H1 (cell line): ENCODE measurements around the gene PORCN. TPM values are rescaled to one million over a fixed set of nuclear protein-coding genes. Genes with fewer than 3 reads are reported as not detected.

ENCODE experiments used
- CTCF ChIA-PET: fragments of 300-600 bp; sonication (Branson Sonifier 250); formaldehyde crosslinking; loops from one replicate; lab custom pipeline; 2021; ENCODE audit not compliant: partially characterized antibody; lab: Charles Lee
- POLR2A ChIA-PET: fragments of 300-600 bp; sonication (Branson Sonifier 250); formaldehyde crosslinking; loops from one replicate; lab custom pipeline; 2021; ENCODE audit warnings: inconsistent platforms; ENCODE audit not compliant: partially characterized antibody; lab: Charles Lee
- DNase-seq, 2 experiments: peaks; one replicate each; pipeline versions ENCODE4 v3.0.0 to v3.0.0-alpha.2; 2010 to 2022; ENCODE audit warnings: low spot score in 2 of 2, low read depth in 1 of 2, mixed read lengths in 1 of 2
- FAIRE-seq: peaks from 2 replicates; lab custom pipeline; 2011; peaks lifted over from hg19 to GRCh38; lab: Jason Lieb, UNC
- H2AFZ ChIP-seq: 2 replicates; pipeline ENCODE4 v1.8.1; 2012; ENCODE audit warnings: low read length, inconsistent platforms
- H2AK5ac ChIP-seq: 2 replicates; pipeline ENCODE4 v1.6.1; 2013; ENCODE audit warnings: low read depth, low read length
- H2BK120ac ChIP-seq: replicated peaks from 2 replicates; pipeline ENCODE3; 2013; ENCODE audit warnings: low read depth, low read length, inconsistent platforms
- H2BK12ac ChIP-seq: 2 replicates; pipeline ENCODE4 v1.6.1; 2013; ENCODE audit warnings: low read depth, low read length
- H2BK15ac ChIP-seq: 2 replicates; pipeline ENCODE4 v1.6.1; 2013; ENCODE audit warnings: low read length
- H2BK20ac ChIP-seq: 2 replicates; pipeline ENCODE4 v1.6.1; 2013; ENCODE audit warnings: low read length
- H2BK5ac ChIP-seq: 2 replicates; pipeline ENCODE4 v1.6.1; 2013; ENCODE audit warnings: low read depth, low read length
- H3K14ac ChIP-seq: 2 replicates; pipeline ENCODE4 v1.6.1; 2013; ENCODE audit warnings: inconsistent platforms; ENCODE audit not compliant: insufficient read length
- H3K18ac ChIP-seq: 2 replicates; pipeline ENCODE4 v1.6.1; 2013; ENCODE audit warnings: low read length; ENCODE audit errors: extremely low read depth
- H3K23ac ChIP-seq: 2 replicates; pipeline ENCODE4 v1.6.1; 2013; ENCODE audit warnings: inconsistent platforms; ENCODE audit not compliant: insufficient read length
- H3K23me2 ChIP-seq: 2 replicates; pipeline ENCODE4 v1.6.1; 2013; ENCODE audit warnings: low read depth, low read length
- H3K27ac ChIP-seq: 2 replicates; pipeline ENCODE4 v1.6.1; 2011; ENCODE audit warnings: low read depth, low read length, inconsistent platforms
- H3K27me3 ChIP-seq, 4 experiments: replicated peaks in 1 of 4; 1 replicate in 1 of 4; 2 replicates in 3 of 4; pipeline versions ENCODE4 v1.6.1 to v1.8.1; 2011 to 2013; ENCODE audit warnings: low read length in 3 of 4, mild to moderate bottlenecking in 3 of 4, inconsistent platforms in 2 of 4, mixed read lengths in 2 of 4, moderate library complexity in 1 of 4; ENCODE audit not compliant: control insufficient read depth in 3 of 4, insufficient read depth in 3 of 4; ENCODE audit errors: extremely low read depth in 1 of 4
- H3K36me3 ChIP-seq, 4 experiments: 2 replicates each; pipeline versions ENCODE4 v1.6.1 to v1.8.1; 2011 to 2013; ENCODE audit warnings: mild to moderate bottlenecking in 4 of 4, low read length in 3 of 4, moderate library complexity in 2 of 4, control low read depth in 1 of 4, inconsistent platforms in 1 of 4; ENCODE audit not compliant: insufficient read depth in 4 of 4, control insufficient read depth in 2 of 4
- H3K4ac ChIP-seq: replicated peaks from 2 replicates; pipeline ENCODE3; 2013; ENCODE audit warnings: low read length, low read depth, mixed read lengths, inconsistent platforms; ENCODE audit not compliant: insufficient read length
- H3K4me1 ChIP-seq, 4 experiments: replicated peaks in 1 of 4; 1 replicate in 1 of 4; 2 replicates in 3 of 4; pipeline versions ENCODE4 v1.6.1 to v1.8.1; 2011 to 2013; ENCODE audit warnings: low read length in 3 of 4, inconsistent platforms in 2 of 4, mixed read lengths in 1 of 4; ENCODE audit not compliant: insufficient read depth in 4 of 4, control insufficient read depth in 3 of 4
- H3K4me2 ChIP-seq, 2 experiments: 2 replicates each; pipeline versions ENCODE4 v1.6.1 to v1.8.1; 2011 to 2013; ENCODE audit warnings: low read depth in 2 of 2, low read length in 2 of 2, control low read depth in 1 of 2, inconsistent platforms in 1 of 2, mild to moderate bottlenecking in 1 of 2; ENCODE audit not compliant: insufficient read depth in 1 of 2
- H3K4me3 ChIP-seq, 4 experiments: fragments of 200-600, 300-600 bp in 1 of 4; sonication (generic), shearing (Covaris generic), sonication (Bioruptor Twin) in 1 of 4; 2 replicates each; pipeline versions ENCODE4 v1.5.1 to v1.8.1; 2011 to 2016; ENCODE audit warnings: low read length in 4 of 4, low read depth in 3 of 4, control low read depth in 2 of 4, inconsistent platforms in 2 of 4, mild to moderate bottlenecking in 2 of 4, mixed read lengths in 1 of 4, moderate library complexity in 1 of 4; ENCODE audit not compliant: insufficient read depth in 2 of 4; ENCODE audit errors: extremely low read depth in 1 of 4
- H3K56ac ChIP-seq: replicated peaks from 2 replicates; pipeline ENCODE3; 2013; ENCODE audit warnings: low read depth, mild to moderate bottlenecking, mixed read lengths, low read length, inconsistent platforms; ENCODE audit not compliant: insufficient read length
- H3K79me1 ChIP-seq: 2 replicates; pipeline ENCODE4 v1.6.1; 2013; ENCODE audit warnings: low read depth, low read length, control low read depth
- H3K79me2 ChIP-seq, 2 experiments: 2 replicates each; pipeline versions ENCODE4 v1.6.1 to v1.8.1; 2012 to 2013; ENCODE audit warnings: low read length in 2 of 2, mild to moderate bottlenecking in 2 of 2, inconsistent platforms in 1 of 2; ENCODE audit not compliant: insufficient read depth in 2 of 2, control insufficient read depth in 1 of 2
- H3K9ac ChIP-seq, 4 experiments: replicated peaks in 1 of 4; 1 replicate in 1 of 4; 2 replicates in 3 of 4; pipeline versions ENCODE4 v1.6.1 to v1.8.1; 2011 to 2013; ENCODE audit warnings: low read depth in 3 of 4, low read length in 3 of 4, control low read depth in 2 of 4, mild to moderate bottlenecking in 2 of 4, moderate library complexity in 2 of 4, inconsistent platforms in 1 of 4; ENCODE audit errors: extremely low read depth in 1 of 4
- H3K9me3 ChIP-seq, 2 experiments: 2 replicates each; pipeline versions ENCODE4 v1.6.1 to v1.8.1; 2012 to 2013; ENCODE audit warnings: mild to moderate bottlenecking in 2 of 2, moderate library complexity in 2 of 2, control low read depth in 1 of 2, inconsistent platforms in 1 of 2, low read depth in 1 of 2, low read length in 1 of 2, mixed read lengths in 1 of 2; ENCODE audit not compliant: insufficient read depth in 2 of 2
- H4K20me1 ChIP-seq, 2 experiments: replicated peaks in 1 of 2; 2 replicates each; pipeline versions ENCODE3 to v1.8.1; 2011 to 2013; ENCODE audit warnings: inconsistent platforms in 2 of 2, low read length in 2 of 2, mild to moderate bottlenecking in 1 of 2; ENCODE audit not compliant: insufficient read depth in 2 of 2, control insufficient read depth in 1 of 2
- H4K5ac ChIP-seq: 2 replicates; pipeline ENCODE4 v1.6.1; 2013; ENCODE audit warnings: low read length, low read depth, mixed read lengths, inconsistent platforms; ENCODE audit not compliant: insufficient read length
- H4K8ac ChIP-seq: 2 replicates; pipeline ENCODE4 v1.8.0; 2013; ENCODE audit warnings: mild to moderate bottlenecking, moderate library complexity, low read length, inconsistent platforms; ENCODE audit not compliant: insufficient read depth; ENCODE audit errors: extremely low read depth
- H4K91ac ChIP-seq: replicated peaks from 2 replicates; pipeline ENCODE3; 2013; ENCODE audit warnings: low read length, mixed read lengths, inconsistent platforms; ENCODE audit not compliant: insufficient read length
- KDM4A ChIP-seq: IDR thresholded peaks from one replicate; pipeline ENCODE4 v1.7.1; 2012; ENCODE audit warnings: low read depth, mild to moderate bottlenecking, moderate library complexity, low read length, inconsistent platforms; ENCODE audit not compliant: severe bottlenecking
- RBBP5 ChIP-seq: IDR thresholded peaks from 2 replicates; pipeline ENCODE4 v1.7.1; 2012; ENCODE audit warnings: low read depth, mild to moderate bottlenecking, inconsistent platforms, low read length, moderate library complexity, borderline replicate concordance
- WGBS, 2 experiments: shearing (Covaris generic) in 1 of 2; methylation state at CpG; one replicate each; pipeline versions ENCODE4 v1.1.6 to v1.1.7; 2013 to 2015; ENCODE audit warnings: low lambda C conversion rate in 2 of 2, mixed read lengths in 2 of 2, inconsistent platforms in 1 of 2, low coverage in 1 of 2, missing lambda C conversion rate in 1 of 2; ENCODE audit not compliant: insufficient replicate concordance in 2 of 2, insufficient coverage in 1 of 2, insufficient read length in 1 of 2; ENCODE audit errors: extremely low coverage in 1 of 2, missing lambda C conversion rate in 1 of 2; 5-methylcytosine and 5-hydroxymethylcytosine counted together
- polyA plus RNA-seq, 7 experiments: library from polyadenylated mRNA; depleted of rRNA in 3 of 7; stranded (reverse) in 5 of 7; unstranded in 2 of 7; fragments of >200 nt in 5 of 7; fragments of 200-250 nt in 2 of 7; gene quantifications; 1 replicate in 5 of 7; 2 replicates in 1 of 7; 4 replicates in 1 of 7; pipeline versions ENCODE4 v1.2.1 to v1.2.3, GENCODE V29; 2011 to 2013; ENCODE audit warnings: missing spikeins in 2 of 7, mixed read lengths in 2 of 7
- total RNA-seq: library from RNA; stranded (reverse); fragmentation: NEBNext Ultra II Directional; extraction: Animal tissue kit (Norgen Biotek cat#: 25700); gene quantifications from 2 replicates; pipeline ENCODE4 v1.2.1, GENCODE V29; 2021

The PORCN gene
- total and polyA plus RNA-seq, 2 of the 8 experiments (the other 6 are each of a cell fraction or from before 2014, with no cell fraction given), result 14.6 to 34.1 TPM

DNA sequence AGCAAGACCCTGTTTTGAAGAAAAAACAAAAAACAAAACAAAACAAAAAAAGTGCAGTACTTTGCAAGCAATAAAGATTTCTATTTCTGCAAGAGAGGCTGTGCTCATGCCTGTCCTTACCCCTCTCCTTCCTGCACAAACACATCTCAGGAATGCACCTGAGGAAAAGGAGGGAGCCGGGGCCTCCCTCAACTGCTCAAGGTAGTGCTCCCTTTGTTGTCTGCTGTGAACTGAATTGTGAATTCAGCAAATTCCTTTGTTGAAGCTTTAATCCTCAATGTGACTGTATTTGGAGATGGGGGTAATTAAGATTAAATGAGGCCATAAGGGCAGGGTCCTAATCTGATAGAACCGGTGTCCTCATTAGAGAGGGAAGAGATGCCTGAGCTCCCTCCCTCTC, 18.9 kb upstream of the PORCN start:
- Histone ChIP-seq H2BK20ac (no peak overlapping the region), H2BK5ac (no peak overlapping the region), H3K4me2 (no peak overlapping the region), H3K4ac (no peak overlapping the region), H3K4me1 (no peaks in the 10 kb centered on the region; a peak in 1 of 7 replicates), H4K8ac (no peak overlapping the region), H2BK12ac (no peak overlapping the region), H3K27me3 (no peaks in the 10 kb centered on the region), H3K14ac (no peak overlapping the region), H3K4me3 (no peak overlapping the region), H3K18ac (no peak overlapping the region), H4K5ac (no peak overlapping the region), H4K91ac (no peak overlapping the region), H2BK15ac (no peak overlapping the region)
- POLR2A ChIA-PET, result interaction anchor here (1.6 kb wide), 1 partner anchor 16 kb away, joined by 4 read pairs; no protein-coding TSS in a partner anchor
- no peak for TF ChIP-seq RBBP5
- TF ChIP-seq KDM4A, result no peak
- TF ChIP-seq, all 59 proteins: peak for 0
- no peaks in the 10 kb centered on the region for H3K9me3 ChIP-seq
- H3K36me3 ChIP-seq, result peaks cover 0 to 3% (median 0%) of the 10 kb centered on the region in 4 experiments; a peak in 2 of 8 replicates
- no peak overlapping the region for H2BK120ac ChIP-seq
- H2AFZ ChIP-seq, result no peak overlapping the region
- no peak overlapping the region for H3K9ac ChIP-seq
- no peak overlapping the region for H3K27ac ChIP-seq
- no peaks in the 10 kb centered on the region for H3K79me1 ChIP-seq
- DNase-seq (no peak), FAIRE-seq (no peak)
- no peak overlapping the region for H3K23ac ChIP-seq
- no peaks in the 10 kb centered on the region for H3K79me2 ChIP-seq
- H3K23me2 ChIP-seq, result no peaks in the 10 kb centered on the region
- H4K20me1 ChIP-seq, result no peaks in the 10 kb centered on the region
- H3K56ac ChIP-seq, result no peak overlapping the region
- CTCF ChIA-PET, result no interaction called here
- H2AK5ac ChIP-seq, result no peak overlapping the region
- WGBS, 2 experiments, result 100% methylated on average over 1 of the region's 2 CpGs; no CpG with 5 or more reads in 1 of the 2 experiments
